Erythroblast (primary cell): ENCODE results near the gene OR2Y1.

Experiments
- GATA1 ChIP-seq: IDR thresholded peaks from 2 replicates; pipeline ENCODE4 v1.6.1; 2011; ENCODE audit warnings: low read depth, mild to moderate bottlenecking, control low read depth, low read length, moderate library complexity
- POLR2A ChIP-seq: IDR thresholded peaks from 2 replicates; pipeline ENCODE4 v1.6.1; 2011; ENCODE audit warnings: mild to moderate bottlenecking, low read length

- TF ChIP-seq POLR2A (no peak), GATA1 (no peak)
These were observed 21.9 kb downstream of the OR2Y1 start for GRCh38 chr5:180717989-180718388.
